SU-DHL-6 (cell line): ENCODE data around the gene MXI1.

Experiments used
- EZH2phosphoT487 ChIP-seq: fragments of 200-600 bp; sonication (generic), shearing (Covaris generic); conservative IDR thresholded peaks from 2 replicates; pipeline ENCODE4 v1.6.1; 2018; ENCODE audit warnings: mild to moderate bottlenecking, antibody characterized with exemption, low read length, moderate library complexity, mixed read lengths
- TF ChIP-seq, protein P1 (sequence below): fragments of 200-600 bp; sonication (generic); IDR thresholded peaks from one replicate; pipeline ENCODE4 v1.5.1; 2017; ENCODE audit warnings: antibody characterized with exemption, mild to moderate bottlenecking, low read length, moderate library complexity; ENCODE audit not compliant: insufficient read depth, poor library complexity, severe bottlenecking

DNA sequence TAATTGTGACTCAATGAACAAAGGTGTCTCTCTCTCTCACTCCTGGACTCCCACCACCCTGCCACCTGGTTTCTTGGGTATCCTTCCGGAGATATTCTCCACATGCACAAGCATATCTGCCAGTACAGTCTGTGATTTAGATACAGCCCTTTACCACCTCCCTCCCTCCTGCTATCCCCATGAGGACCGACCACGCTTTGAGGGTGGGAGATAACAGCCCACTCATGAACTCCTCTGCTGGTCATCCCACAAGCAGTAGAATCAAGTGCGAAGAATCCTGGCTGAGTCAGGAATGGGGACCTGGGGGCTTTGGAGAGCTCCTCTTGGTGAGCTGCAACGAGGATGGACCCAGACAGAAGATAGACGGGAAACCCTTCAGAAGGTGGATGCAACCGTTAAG is 28.2 kb upstream of the MXI1 start:
- TF ChIP-seq, protein P1, sequence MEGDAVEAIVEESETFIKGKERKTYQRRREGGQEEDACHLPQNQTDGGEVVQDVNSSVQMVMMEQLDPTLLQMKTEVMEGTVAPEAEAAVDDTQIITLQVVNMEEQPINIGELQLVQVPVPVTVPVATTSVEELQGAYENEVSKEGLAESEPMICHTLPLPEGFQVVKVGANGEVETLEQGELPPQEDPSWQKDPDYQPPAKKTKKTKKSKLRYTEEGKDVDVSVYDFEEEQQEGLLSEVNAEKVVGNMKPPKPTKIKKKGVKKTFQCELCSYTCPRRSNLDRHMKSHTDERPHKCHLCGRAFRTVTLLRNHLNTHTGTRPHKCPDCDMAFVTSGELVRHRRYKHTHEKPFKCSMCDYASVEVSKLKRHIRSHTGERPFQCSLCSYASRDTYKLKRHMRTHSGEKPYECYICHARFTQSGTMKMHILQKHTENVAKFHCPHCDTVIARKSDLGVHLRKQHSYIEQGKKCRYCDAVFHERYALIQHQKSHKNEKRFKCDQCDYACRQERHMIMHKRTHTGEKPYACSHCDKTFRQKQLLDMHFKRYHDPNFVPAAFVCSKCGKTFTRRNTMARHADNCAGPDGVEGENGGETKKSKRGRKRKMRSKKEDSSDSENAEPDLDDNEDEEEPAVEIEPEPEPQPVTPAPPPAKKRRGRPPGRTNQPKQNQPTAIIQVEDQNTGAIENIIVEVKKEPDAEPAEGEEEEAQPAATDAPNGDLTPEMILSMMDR: no peak
- TF ChIP-seq EZH2phosphoT487: no peak
